Panc1 (cell line): Measurements from ENCODE around the gene RGCC.

Source experiments
- CTCF ChIP-seq: fragments of 450-650 bp; IDR thresholded peaks from 2 replicates; pipeline ENCODE4 v1.5.1; 2017; ENCODE audit warnings: mild to moderate bottlenecking
- POLR2AphosphoS5 ChIP-seq: IDR thresholded peaks from 2 replicates; pipeline ENCODE4 v1.6.1; 2012; ENCODE audit warnings: mild to moderate bottlenecking, low read depth, low read length, moderate library complexity
- REST ChIP-seq, 2 experiments: IDR thresholded peaks; 2 replicates each; pipeline ENCODE4 v1.6.1; 2011 to 2012; ENCODE audit warnings: low read depth in 2 of 2, control low read depth in 1 of 2, low read length in 1 of 2, mild to moderate bottlenecking in 1 of 2, moderate library complexity in 1 of 2; ENCODE audit not compliant: insufficient read depth in 1 of 2
- TCF7L2 ChIP-seq: IDR thresholded peaks from 2 replicates; pipeline ENCODE4 v1.6.1; 2011; ENCODE audit warnings: mild to moderate bottlenecking, low read depth, low read length, inconsistent platforms

GRCh38 chr13:41491436-41491835 lies 34.1 kb downstream of the RGCC start:
- TF ChIP-seq POLR2AphosphoS5 (no peak), CTCF (no peak), REST (IDR thresholded peaks at IDR 0.05; ENCODE audit: insufficient read depth in 1 of 2, low read depth in 2 of 2, low read length in 1 of 2) (no peak), TCF7L2 (no peak)
